Measurements from ENCODE around the gene NOTO.

GRCh38 chr2:73253901-73254300 lies 51.5 kb downstream of the NOTO start:
- TF ChIP-seq, protein P1, sequence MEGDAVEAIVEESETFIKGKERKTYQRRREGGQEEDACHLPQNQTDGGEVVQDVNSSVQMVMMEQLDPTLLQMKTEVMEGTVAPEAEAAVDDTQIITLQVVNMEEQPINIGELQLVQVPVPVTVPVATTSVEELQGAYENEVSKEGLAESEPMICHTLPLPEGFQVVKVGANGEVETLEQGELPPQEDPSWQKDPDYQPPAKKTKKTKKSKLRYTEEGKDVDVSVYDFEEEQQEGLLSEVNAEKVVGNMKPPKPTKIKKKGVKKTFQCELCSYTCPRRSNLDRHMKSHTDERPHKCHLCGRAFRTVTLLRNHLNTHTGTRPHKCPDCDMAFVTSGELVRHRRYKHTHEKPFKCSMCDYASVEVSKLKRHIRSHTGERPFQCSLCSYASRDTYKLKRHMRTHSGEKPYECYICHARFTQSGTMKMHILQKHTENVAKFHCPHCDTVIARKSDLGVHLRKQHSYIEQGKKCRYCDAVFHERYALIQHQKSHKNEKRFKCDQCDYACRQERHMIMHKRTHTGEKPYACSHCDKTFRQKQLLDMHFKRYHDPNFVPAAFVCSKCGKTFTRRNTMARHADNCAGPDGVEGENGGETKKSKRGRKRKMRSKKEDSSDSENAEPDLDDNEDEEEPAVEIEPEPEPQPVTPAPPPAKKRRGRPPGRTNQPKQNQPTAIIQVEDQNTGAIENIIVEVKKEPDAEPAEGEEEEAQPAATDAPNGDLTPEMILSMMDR (IDR thresholded peaks at IDR 0.05; ENCODE audit: extremely low read depth in 1 of 2, insufficient read depth in 1 of 2, low read depth in 1 of 2, low read length in 2 of 2) = no peak
- no peak for TF ChIP-seq EZH2 (IDR thresholded peaks at IDR 0.05; ENCODE audit: borderline replicate concordance, low read depth, low read length, severe bottlenecking)

Data from endothelial cell of umbilical vein (primary cell).